Activated CD4-positive, CD25-positive, alpha-beta regulatory T cell treated with anti-CD3 and anti-CD28 coated beads, Interleukin-2, amount 50 U/mL, for 16 hours (primary cell): ENCODE results near the gene DTNA.

Experiments
- DNase-seq: peaks from one replicate; pipeline ENCODE4 v3.0.0-alpha.2; 2020; ENCODE audit warnings: low read depth, low spot score

Gene DTNA

DNA sequence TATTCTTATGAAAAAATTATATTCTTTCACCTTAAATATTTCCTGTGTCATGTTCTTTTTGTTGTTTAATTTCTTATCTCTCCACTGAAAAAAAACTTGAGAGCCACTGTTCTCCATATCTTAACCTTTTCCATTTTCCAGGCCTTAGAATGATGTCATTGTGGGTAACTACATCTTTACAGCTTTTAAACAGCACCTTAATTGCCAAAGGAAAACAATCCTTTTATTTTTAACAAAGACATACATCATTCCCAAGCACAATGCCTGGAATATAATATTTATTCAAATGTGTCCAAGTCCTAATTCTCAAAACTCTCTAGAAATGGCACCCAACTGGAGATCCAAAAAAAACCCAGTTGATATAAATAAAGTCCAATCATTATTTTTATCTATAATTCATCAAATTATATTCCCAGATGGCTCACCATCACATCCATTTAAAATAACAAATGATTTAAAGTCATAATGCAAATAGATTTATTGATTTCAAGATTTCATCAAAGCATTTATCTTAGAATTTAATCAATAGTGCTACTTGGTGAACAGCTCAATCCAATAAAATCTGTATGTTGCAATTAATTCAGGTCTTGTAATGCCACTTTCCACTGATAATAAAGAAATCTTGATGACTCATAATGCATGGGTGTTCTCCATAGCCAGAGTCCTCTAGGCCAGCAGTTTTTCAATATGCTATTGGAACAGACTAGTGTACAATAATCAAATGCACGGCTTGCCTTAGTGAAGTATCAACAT is 224.0 kb downstream of the DTNA start:
- no peak for DNase-seq

DNA sequence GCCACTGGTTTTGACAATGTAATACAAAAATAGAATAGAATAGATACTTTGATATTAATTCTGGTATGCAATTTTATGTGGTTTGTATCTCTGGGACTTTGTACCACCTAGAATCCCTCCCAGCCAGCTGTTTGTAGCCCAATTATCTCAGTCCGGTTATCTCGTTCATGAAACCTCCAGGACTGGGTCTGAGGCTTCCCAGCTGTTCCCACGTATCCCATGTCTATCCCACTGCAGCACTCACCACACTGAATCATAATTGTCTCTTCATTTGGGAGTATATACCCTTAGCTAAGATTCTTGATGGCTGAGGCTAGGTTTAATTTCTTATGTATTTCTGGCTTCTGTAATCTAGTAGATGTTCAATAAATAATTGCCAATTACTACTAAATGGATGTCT is 226.7 kb downstream of the DTNA start:
- DNase-seq, result no peak

- no peak for DNase-seq
These were observed 228.0 kb downstream of the DTNA start for GRCh38 chr18:34938090-34938489.
